ENCODE measurements around the gene PTPRD.

The PTPRD gene

GRCh38 chr9:8431505-8431904, 2181.3 kb downstream of the PTPRD start:
- ChIA-PET POLR2A (no interaction called here), CTCF (no interaction called here)
- TF ChIP-seq ZNF426 (tag by site-specific recombination; IDR thresholded peaks at IDR 0.05) = no peak
- no peak for TF ChIP-seq ZNF169 (tag by site-specific recombination; IDR thresholded peaks at IDR 0.05)
- no peak for TF ChIP-seq ZNF555 (tag by site-specific recombination; conservative IDR thresholded peaks at IDR 0.05)
- no peak for TF ChIP-seq ZNF311 (tag by site-specific recombination; IDR thresholded peaks at IDR 0.05; ENCODE audit: borderline replicate concordance)
- no peak for TF ChIP-seq ZNF24 (tag by site-specific recombination; IDR thresholded peaks at IDR 0.05)
- TF ChIP-seq PBX3 (CRISPR knock-in tag; IDR thresholded peaks at IDR 0.05) = no peak
- TF ChIP-seq KLF8 (tag by site-specific recombination; IDR thresholded peaks at IDR 0.05) = no peak
- TF ChIP-seq ZNF48 (tag by site-specific recombination; IDR thresholded peaks at IDR 0.05) = no peak
- no peak for TF ChIP-seq OVOL3 (tag by site-specific recombination; IDR thresholded peaks at IDR 0.05)
- no peak for TF ChIP-seq ZNF23 (tag by site-specific recombination; IDR thresholded peaks at IDR 0.05; ENCODE audit: borderline replicate concordance)
- TF ChIP-seq ZFP69B (tag by site-specific recombination; IDR thresholded peaks at IDR 0.05) = no peak
- TF ChIP-seq ZNF654 (tag by site-specific recombination; IDR thresholded peaks at IDR 0.05; ENCODE audit: low read depth) = no peak
- no peaks in the 10 kb centered on the region for H3K36me3 ChIP-seq (ENCODE audit: control insufficient read depth in 2 of 2, insufficient read depth in 1 of 2, low read length in 2 of 2)
- no peak overlapping the region for H3K27ac ChIP-seq (ENCODE audit: extremely low read depth, low read depth, low read length)
- no peak overlapping the region for H3K4me3 ChIP-seq (ENCODE audit: low read depth, low read length)
- H3K4me1 ChIP-seq (ENCODE audit: control insufficient read depth, insufficient read depth, low read length) = no peaks in the 10 kb centered on the region
- no peaks in the 10 kb centered on the region for H3K9me3 ChIP-seq (ENCODE audit: control insufficient read depth, insufficient read depth, low read depth, low read length)

GRCh38 chr9:8430945-8431344, 2181.9 kb downstream of the PTPRD start:
- CTCF ChIA-PET = no interaction called here
- POLR2A ChIA-PET = no interaction called here
- H3K9me3 ChIP-seq (ENCODE audit: control insufficient read depth, insufficient read depth, low read depth, low read length) = no peaks in the 10 kb centered on the region
- no peaks in the 10 kb centered on the region for H3K36me3 ChIP-seq (ENCODE audit: control insufficient read depth in 2 of 2, insufficient read depth in 1 of 2, low read length in 2 of 2)
- H3K27ac ChIP-seq (ENCODE audit: extremely low read depth, low read depth, low read length) = no peak overlapping the region
- H3K4me1 ChIP-seq (ENCODE audit: control insufficient read depth, insufficient read depth, low read length) = no peaks in the 10 kb centered on the region
- no peak overlapping the region for H3K4me3 ChIP-seq (ENCODE audit: low read depth, low read length)
- no peak for TF ChIP-seq ZBTB6 (tag by site-specific recombination; IDR thresholded peaks at IDR 0.05)
- TF ChIP-seq ZNF112 (tag by site-specific recombination; IDR thresholded peaks at IDR 0.05) = no peak
- TF ChIP-seq ZNF19 (tag by site-specific recombination; IDR thresholded peaks at IDR 0.05; ENCODE audit: low read depth) = no peak
- no peak for TF ChIP-seq ZNF488 (tag by site-specific recombination; IDR thresholded peaks at IDR 0.05)
- no peak for TF ChIP-seq ZNF221 (tag by site-specific recombination; IDR thresholded peaks at IDR 0.05; ENCODE audit: borderline replicate concordance)
- no peak for TF ChIP-seq ZIC2 (tag by site-specific recombination; IDR thresholded peaks at IDR 0.05)
- no peak for TF ChIP-seq IKZF3 (tag by site-specific recombination; IDR thresholded peaks at IDR 0.05)
- no peak for TF ChIP-seq SCRT2 (tag by site-specific recombination; IDR thresholded peaks at IDR 0.05)
- TF ChIP-seq ZFP41 (tag by site-specific recombination; IDR thresholded peaks at IDR 0.05; ENCODE audit: borderline replicate concordance) = no peak
- TF ChIP-seq ZNF175 (tag by site-specific recombination; IDR thresholded peaks at IDR 0.05) = no peak
- no peak for TF ChIP-seq ZNF555 (tag by site-specific recombination; conservative IDR thresholded peaks at IDR 0.05)
- no peak for TF ChIP-seq ZNF37A (tag by site-specific recombination; IDR thresholded peaks at IDR 0.05)
- no peak for TF ChIP-seq ZNF629 (tag by site-specific recombination; IDR thresholded peaks at IDR 0.05)
